HL-60 (cell line): Measurements from ENCODE around the gene FAM118A.

Source experiments
- DNase-seq, 2 experiments: peaks; one replicate each; pipeline ENCODE4 v3.0.0-alpha.2; 2010 to 2020; ENCODE audit warnings: low read depth in 1 of 2, low spot score in 1 of 2
- H3K27ac ChIP-seq: fragments of 250-450 bp; sonication (Bioruptor Pico); replicated peaks from 2 replicates; pipeline ENCODE4 v1.5.1; 2020; ENCODE audit warnings: mild to moderate bottlenecking, moderate library complexity
- H3K27me3 ChIP-seq: fragments of 250-450 bp; sonication (Bioruptor Pico); 2 replicates; pipeline ENCODE4 v1.5.1; 2021; ENCODE audit warnings: mild to moderate bottlenecking, moderate library complexity; ENCODE audit not compliant: insufficient read depth, poor library complexity, severe bottlenecking
- H3K4me3 ChIP-seq: replicated peaks from 2 replicates; pipeline ENCODE4 v1.5.1; 2011; ENCODE audit warnings: mild to moderate bottlenecking, control low read depth, low read length; ENCODE audit not compliant: insufficient read depth
- GABPA ChIP-seq: IDR thresholded peaks from 2 replicates; pipeline ENCODE4 v1.6.1; 2012; ENCODE audit warnings: low read depth
- POLR2AphosphoS5 ChIP-seq: IDR thresholded peaks from 2 replicates; pipeline ENCODE4 v1.6.1; 2012; ENCODE audit warnings: low read depth
- SPI1 ChIP-seq: IDR thresholded peaks from 2 replicates; pipeline ENCODE4 v1.6.1; 2012; ENCODE audit warnings: low read depth, mild to moderate bottlenecking, borderline replicate concordance
- TF ChIP-seq, protein P1 (sequence below): IDR thresholded peaks from 2 replicates; pipeline ENCODE4 v1.6.1; 2012; ENCODE audit warnings: low read depth; ENCODE audit not compliant: insufficient replicate concordance
- TF ChIP-seq, protein P2 (sequence below): IDR thresholded peaks from one replicate; pipeline ENCODE4 v1.5.1; 2011; ENCODE audit warnings: low read length, control low read depth, inconsistent platforms; ENCODE audit not compliant: insufficient read depth

FAM118A gene

DNA sequence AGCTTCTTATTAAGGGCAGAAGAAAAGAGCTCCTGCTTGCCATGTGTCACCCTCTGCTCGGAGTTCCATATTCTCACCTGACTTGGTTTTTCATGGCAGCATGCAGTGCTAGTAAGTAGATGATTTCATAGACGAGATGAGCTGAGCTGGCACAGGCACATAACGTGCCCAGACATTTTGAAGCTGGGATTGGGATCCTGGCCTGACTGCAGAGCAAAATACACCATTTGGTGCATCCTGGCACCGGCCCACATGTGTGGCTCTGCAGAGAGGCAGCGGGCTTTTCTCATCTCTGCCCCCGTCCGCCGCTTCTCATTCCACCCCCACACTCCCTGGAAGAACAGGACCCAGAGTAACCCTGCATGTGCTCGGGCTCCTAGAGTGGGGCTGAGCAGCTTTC, 24.8 kb downstream of the FAM118A start:
- no peak overlapping the region for H3K4me3 ChIP-seq
- no peak for DNase-seq
- no peaks in the 10 kb centered on the region for H3K27me3 ChIP-seq
- TF ChIP-seq, protein P1, sequence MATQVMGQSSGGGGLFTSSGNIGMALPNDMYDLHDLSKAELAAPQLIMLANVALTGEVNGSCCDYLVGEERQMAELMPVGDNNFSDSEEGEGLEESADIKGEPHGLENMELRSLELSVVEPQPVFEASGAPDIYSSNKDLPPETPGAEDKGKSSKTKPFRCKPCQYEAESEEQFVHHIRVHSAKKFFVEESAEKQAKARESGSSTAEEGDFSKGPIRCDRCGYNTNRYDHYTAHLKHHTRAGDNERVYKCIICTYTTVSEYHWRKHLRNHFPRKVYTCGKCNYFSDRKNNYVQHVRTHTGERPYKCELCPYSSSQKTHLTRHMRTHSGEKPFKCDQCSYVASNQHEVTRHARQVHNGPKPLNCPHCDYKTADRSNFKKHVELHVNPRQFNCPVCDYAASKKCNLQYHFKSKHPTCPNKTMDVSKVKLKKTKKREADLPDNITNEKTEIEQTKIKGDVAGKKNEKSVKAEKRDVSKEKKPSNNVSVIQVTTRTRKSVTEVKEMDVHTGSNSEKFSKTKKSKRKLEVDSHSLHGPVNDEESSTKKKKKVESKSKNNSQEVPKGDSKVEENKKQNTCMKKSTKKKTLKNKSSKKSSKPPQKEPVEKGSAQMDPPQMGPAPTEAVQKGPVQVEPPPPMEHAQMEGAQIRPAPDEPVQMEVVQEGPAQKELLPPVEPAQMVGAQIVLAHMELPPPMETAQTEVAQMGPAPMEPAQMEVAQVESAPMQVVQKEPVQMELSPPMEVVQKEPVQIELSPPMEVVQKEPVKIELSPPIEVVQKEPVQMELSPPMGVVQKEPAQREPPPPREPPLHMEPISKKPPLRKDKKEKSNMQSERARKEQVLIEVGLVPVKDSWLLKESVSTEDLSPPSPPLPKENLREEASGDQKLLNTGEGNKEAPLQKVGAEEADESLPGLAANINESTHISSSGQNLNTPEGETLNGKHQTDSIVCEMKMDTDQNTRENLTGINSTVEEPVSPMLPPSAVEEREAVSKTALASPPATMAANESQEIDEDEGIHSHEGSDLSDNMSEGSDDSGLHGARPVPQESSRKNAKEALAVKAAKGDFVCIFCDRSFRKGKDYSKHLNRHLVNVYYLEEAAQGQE = no peak
- no peak for TF ChIP-seq POLR2AphosphoS5
- no peak for TF ChIP-seq SPI1
- no peak for TF ChIP-seq GABPA
- TF ChIP-seq, protein P2, sequence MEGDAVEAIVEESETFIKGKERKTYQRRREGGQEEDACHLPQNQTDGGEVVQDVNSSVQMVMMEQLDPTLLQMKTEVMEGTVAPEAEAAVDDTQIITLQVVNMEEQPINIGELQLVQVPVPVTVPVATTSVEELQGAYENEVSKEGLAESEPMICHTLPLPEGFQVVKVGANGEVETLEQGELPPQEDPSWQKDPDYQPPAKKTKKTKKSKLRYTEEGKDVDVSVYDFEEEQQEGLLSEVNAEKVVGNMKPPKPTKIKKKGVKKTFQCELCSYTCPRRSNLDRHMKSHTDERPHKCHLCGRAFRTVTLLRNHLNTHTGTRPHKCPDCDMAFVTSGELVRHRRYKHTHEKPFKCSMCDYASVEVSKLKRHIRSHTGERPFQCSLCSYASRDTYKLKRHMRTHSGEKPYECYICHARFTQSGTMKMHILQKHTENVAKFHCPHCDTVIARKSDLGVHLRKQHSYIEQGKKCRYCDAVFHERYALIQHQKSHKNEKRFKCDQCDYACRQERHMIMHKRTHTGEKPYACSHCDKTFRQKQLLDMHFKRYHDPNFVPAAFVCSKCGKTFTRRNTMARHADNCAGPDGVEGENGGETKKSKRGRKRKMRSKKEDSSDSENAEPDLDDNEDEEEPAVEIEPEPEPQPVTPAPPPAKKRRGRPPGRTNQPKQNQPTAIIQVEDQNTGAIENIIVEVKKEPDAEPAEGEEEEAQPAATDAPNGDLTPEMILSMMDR = no peak
- no peak overlapping the region for H3K27ac ChIP-seq

DNA sequence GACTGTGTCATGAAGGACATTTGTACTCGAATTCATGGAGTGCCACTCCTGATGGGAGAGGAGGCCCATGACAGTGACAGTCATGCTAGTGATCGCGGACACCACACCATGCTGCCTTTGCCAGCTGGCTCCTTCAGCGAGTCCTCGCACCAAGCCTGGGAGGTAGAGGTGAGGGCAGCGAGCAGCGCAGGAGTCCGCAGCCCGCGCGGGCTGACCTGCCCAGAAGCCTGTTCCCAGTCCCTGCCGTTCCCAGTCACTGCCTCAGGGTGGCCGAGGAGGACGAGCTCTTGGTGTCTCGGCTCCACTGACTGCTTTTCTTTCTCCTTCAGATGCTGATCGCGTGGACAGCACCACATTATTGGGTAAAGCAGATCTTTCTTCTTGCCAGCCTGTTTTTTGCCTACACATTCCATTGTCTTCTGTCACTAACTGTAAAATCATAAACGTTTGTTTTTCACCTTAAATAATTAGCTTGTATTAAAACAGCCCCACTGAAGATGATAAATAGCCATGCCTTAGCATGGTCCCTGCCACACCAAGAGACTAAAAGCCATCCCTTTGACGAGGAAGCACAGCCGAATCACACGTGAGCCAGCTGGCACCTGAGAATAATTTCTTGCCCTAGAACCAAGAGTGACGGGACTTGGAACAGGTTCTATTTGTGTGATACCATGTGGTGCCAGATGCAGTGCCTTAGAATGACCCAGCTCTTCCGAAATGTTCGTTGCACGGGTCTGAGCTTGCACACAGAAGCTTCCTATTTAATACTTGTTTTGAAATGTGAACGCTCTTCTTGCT, 25.5 kb downstream of the FAM118A start:
- DNase-seq = no peak
- H3K4me3 ChIP-seq = no peak overlapping the region
- no peak overlapping the region for H3K27ac ChIP-seq
- TF ChIP-seq POLR2AphosphoS5 = no peak
- TF ChIP-seq SPI1 = no peak
- H3K27me3 ChIP-seq = no peaks in the 10 kb centered on the region

DNA sequence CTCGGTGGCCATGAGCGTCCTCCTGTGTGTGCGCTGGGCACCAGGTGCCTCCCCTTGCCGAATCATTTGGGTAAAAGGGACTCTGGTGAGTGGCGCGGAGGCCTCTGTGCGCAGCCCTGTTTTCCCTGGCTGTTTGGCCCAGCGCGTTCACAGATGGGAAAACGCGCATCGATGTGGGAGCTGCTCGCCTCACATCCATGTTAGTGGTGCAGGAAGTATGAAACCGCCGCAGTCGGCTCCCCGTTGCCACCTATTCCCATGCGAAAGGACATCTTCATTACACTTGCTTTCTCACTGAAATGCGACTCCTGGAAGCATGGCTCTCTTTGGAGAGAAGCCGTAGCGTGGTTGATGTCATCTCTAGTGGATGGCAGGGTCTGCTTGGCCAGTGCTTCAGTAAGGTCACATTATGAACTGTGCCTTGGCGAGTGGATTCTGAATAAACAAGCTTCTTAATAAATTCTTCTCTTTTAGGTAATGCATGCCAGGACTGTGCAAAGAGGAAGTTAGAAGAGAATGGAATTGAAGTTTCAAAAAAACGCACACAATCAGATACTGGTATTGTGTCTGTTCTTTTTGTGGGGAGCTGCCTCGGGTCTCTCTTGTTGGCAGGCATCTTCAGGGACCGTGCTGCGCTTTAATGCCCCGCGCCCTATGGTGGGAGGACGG, 26.3 kb downstream of the FAM118A start:
- DNase-seq = no peak
- no peak for TF ChIP-seq POLR2AphosphoS5
- TF ChIP-seq, protein P1 = no peak
- Histone ChIP-seq H3K27ac (no peak overlapping the region), H3K4me3 (no peak overlapping the region), H3K27me3 (no peaks in the 10 kb centered on the region)

DNA sequence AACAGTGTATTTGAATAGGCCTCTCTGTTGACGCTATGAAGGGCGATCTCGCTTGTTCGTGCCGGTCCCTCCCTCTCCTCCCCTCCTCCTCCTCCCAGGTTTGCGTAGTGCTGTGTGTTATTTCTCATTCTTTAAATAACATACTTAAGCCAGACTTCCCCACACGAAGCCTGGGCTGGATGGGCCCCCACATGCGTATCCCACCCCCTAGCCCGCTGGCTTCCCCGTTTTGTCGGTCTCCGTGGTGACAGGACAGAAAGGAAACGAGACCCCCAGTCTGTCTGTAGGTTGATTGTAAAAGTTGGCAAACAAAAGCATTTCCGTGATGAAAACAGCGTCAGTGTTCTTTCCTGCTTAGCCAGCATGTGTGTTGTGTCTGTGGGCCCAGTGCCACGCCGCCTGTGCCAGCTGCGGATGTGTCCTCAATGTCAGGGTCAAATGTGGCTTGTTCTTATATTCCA, 27.3 kb downstream of the FAM118A start:
- TF ChIP-seq, protein P2 = no peak
- TF ChIP-seq, protein P1 = no peak
- TF ChIP-seq GABPA (no peak), SPI1 (no peak), POLR2AphosphoS5 (no peak)
- no peak for DNase-seq
- Histone ChIP-seq H3K27ac (no peak overlapping the region), H3K4me3 (no peak overlapping the region), H3K27me3 (no peaks in the 10 kb centered on the region)
